PC-3 (cell line): ENCODE results near the gene ARGFX. TPM values are rescaled to one million over a fixed set of nuclear protein-coding genes. Genes with fewer than 3 reads are reported as not detected.

Experiments
- ATAC-seq: fragments of 200-7000 bp; cut with Tn5 transposase; 2 replicates; pipeline ENCODE4 v1.9.1; 2020; ENCODE audit warnings: mild to moderate bottlenecking, moderate library complexity
- BruUV-seq: library from RNA; stranded (reverse); fragments of 400-500 nt; replicated peaks from 2 replicates; lab custom pipeline; 2021; lab: Mats Ljungman, UMichigan
- CTCF ChIA-PET: fragments of 300-600 bp; sonication (Branson Sonifier 250); formaldehyde crosslinking; loops from one replicate; lab custom pipeline; 2022; ENCODE audit warnings: antibody characterized with exemption; lab: Charles Lee
- POLR2A ChIA-PET: fragments of 300-600 bp; sonication (Branson Sonifier 250); formaldehyde crosslinking; loops from one replicate; lab custom pipeline; 2022; ENCODE audit warnings: antibody characterized with exemption; ENCODE audit not compliant: unreplicated experiment; lab: Charles Lee
- DNase-seq: peaks from one replicate; pipeline ENCODE4 v3.0.0-alpha.2; 2015
- H2AFZ ChIP-seq: fragments of 300-600 bp; sonication (generic); 2 replicates; pipeline ENCODE4 v1.6.0; 2016; ENCODE audit warnings: antibody characterized with exemption, low read length
- H3F3A ChIP-seq: fragments of 300-600 bp; sonication (generic); one replicate; pipeline ENCODE4 v1.6.0; 2017; ENCODE audit warnings: antibody characterized with exemption, low read length, control low read depth, mild to moderate bottlenecking; ENCODE audit not compliant: unreplicated experiment
- H3K27ac ChIP-seq: fragments of 300-600 bp; sonication (generic); 2 replicates; pipeline ENCODE4 v1.5.1; 2016; ENCODE audit warnings: mild to moderate bottlenecking, low read length
- H3K27me3 ChIP-seq: fragments of 300-600 bp; sonication (generic); 2 replicates; pipeline ENCODE4 v1.6.1; 2016; ENCODE audit warnings: low read length, mixed read lengths
- H3K36me3 ChIP-seq: fragments of 300-600 bp; sonication (generic); 2 replicates; pipeline ENCODE4 v1.6.1; 2016; ENCODE audit warnings: low read depth, mixed run types, low read length, mixed read lengths
- H3K4me1 ChIP-seq: fragments of 300-600 bp; sonication (generic); 2 replicates; pipeline ENCODE4 v1.5.1; 2016; ENCODE audit warnings: low read length; ENCODE audit not compliant: insufficient read depth
- H3K4me2 ChIP-seq: fragments of 300-600 bp; sonication (generic); 2 replicates; pipeline ENCODE4 v1.6.0; 2016; ENCODE audit warnings: low read length
- H3K4me3 ChIP-seq: fragments of 300-600 bp; sonication (generic); 2 replicates; pipeline ENCODE4 v1.5.1; 2016; ENCODE audit warnings: mild to moderate bottlenecking, low read length, mixed read lengths
- H3K79me2 ChIP-seq: fragments of 300-600 bp; sonication (generic); 2 replicates; pipeline ENCODE4 v1.6.1; 2017; ENCODE audit warnings: low read length, mixed read lengths
- H3K9ac ChIP-seq: fragments of 300-600 bp; sonication (generic); 2 replicates; pipeline ENCODE4 v1.6.0; 2016; ENCODE audit warnings: mild to moderate bottlenecking, low read length
- H3K9me2 ChIP-seq: fragments of 300-600 bp; sonication (generic); replicated peaks from 2 replicates; pipeline ENCODE4 v1.6.1; 2016; ENCODE audit warnings: mixed run types, low read length, mixed read lengths
- H3K9me3 ChIP-seq: fragments of 300-600 bp; sonication (generic); 2 replicates; pipeline ENCODE4 v1.6.1; 2016; ENCODE audit warnings: low read length, mixed read lengths
- H4K20me1 ChIP-seq: fragments of 300-600 bp; sonication (generic); 2 replicates; pipeline ENCODE4 v1.6.1; 2016; ENCODE audit warnings: low read length, mixed read lengths
- EZH2 ChIP-seq: fragments of 300-600 bp; sonication (generic); IDR thresholded peaks from one replicate; pipeline ENCODE4 v1.6.1; 2017; ENCODE audit warnings: antibody characterized with exemption, mild to moderate bottlenecking, low read length; ENCODE audit not compliant: unreplicated experiment
- EZH2phosphoT487 ChIP-seq: fragments of 300-600 bp; sonication (generic); IDR thresholded peaks from 2 replicates; pipeline ENCODE4 v1.6.1; 2018; ENCODE audit warnings: mild to moderate bottlenecking, antibody characterized with exemption, low read length, borderline replicate concordance
- intact Hi-C: fragments of 100-400 bp; cut with micrococcal nuclease; formaldehyde crosslinking; loops from 2 replicates; pipeline ENCODE4 v1.9.0; 2023
- total RNA-seq: library from RNA; depleted of rRNA; stranded (reverse); fragments of >200 nt; gene quantifications from 2 replicates; pipeline ENCODE4 v1.2.3, GENCODE V29; 2014
- TF ChIP-seq, protein P1 (sequence below): fragments of 300-600 bp; sonication (generic); conservative IDR thresholded peaks from 2 replicates; pipeline ENCODE4 v1.5.1; 2017; ENCODE audit warnings: antibody characterized with exemption, low read depth, mild to moderate bottlenecking, low read length

Gene ARGFX
- total RNA-seq, 1 experiment from 2014 or later = not detected

GRCh38 chr3:121562148-121562547, 5.6 kb upstream of the ARGFX start:
- Histone ChIP-seq H3K9me3 (no peaks in the 10 kb centered on the region), H2AFZ (no peak overlapping the region), H3F3A (no peaks in the 10 kb centered on the region), H3K4me3 (no peak overlapping the region), H4K20me1 (no peaks in the 10 kb centered on the region), H3K27ac (no peak overlapping the region), H3K79me2 (no peaks in the 10 kb centered on the region), H3K4me2 (no peak overlapping the region), H3K4me1 (no peaks in the 10 kb centered on the region), H3K27me3 (no peaks in the 10 kb centered on the region), H3K36me3 (no peaks in the 10 kb centered on the region), H3K9me2 (no peaks in the 10 kb centered on the region), H3K9ac (no peak overlapping the region)
- no peak for ATAC-seq
- TF ChIP-seq EZH2 = no peak
- no peak for TF ChIP-seq EZH2phosphoT487
- TF ChIP-seq, protein P1, sequence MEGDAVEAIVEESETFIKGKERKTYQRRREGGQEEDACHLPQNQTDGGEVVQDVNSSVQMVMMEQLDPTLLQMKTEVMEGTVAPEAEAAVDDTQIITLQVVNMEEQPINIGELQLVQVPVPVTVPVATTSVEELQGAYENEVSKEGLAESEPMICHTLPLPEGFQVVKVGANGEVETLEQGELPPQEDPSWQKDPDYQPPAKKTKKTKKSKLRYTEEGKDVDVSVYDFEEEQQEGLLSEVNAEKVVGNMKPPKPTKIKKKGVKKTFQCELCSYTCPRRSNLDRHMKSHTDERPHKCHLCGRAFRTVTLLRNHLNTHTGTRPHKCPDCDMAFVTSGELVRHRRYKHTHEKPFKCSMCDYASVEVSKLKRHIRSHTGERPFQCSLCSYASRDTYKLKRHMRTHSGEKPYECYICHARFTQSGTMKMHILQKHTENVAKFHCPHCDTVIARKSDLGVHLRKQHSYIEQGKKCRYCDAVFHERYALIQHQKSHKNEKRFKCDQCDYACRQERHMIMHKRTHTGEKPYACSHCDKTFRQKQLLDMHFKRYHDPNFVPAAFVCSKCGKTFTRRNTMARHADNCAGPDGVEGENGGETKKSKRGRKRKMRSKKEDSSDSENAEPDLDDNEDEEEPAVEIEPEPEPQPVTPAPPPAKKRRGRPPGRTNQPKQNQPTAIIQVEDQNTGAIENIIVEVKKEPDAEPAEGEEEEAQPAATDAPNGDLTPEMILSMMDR = no peak
- DNase-seq = no peak
- ChIA-PET POLR2A (interaction anchor here (0.7 kb wide), 1 partner anchor 1418 kb away, joined by 5 read pairs; no protein-coding TSS in a partner anchor), CTCF (no interaction called here)
- intact Hi-C loops = no loop called here
- no TSS peak for BruUV-seq

DNA sequence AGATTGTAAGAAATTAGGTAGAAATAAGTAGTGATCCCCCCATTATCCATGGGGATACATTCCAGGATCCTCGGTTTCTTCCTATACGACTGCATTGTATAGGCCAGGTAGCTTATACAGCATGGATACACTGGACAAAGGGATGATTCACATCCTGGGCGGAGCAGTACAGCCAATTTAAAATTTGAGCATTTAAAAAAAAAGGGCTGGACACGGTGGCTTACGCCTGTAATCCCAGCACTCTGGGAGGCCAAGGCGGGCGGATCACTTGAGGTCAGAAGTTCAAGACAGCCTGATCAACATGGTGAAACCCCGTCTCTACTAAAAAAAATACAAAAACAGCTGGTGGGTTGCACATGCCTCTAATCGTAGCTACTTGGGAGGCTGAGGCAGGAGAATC, 976 bp upstream of the ARGFX start:
- Histone ChIP-seq H3K79me2 (no peaks in the 10 kb centered on the region), H3F3A (no peaks in the 10 kb centered on the region), H3K9me2 (no peaks in the 10 kb centered on the region), H3K9ac (no peak overlapping the region), H2AFZ (no peak overlapping the region), H3K27me3 (no peaks in the 10 kb centered on the region), H3K4me2 (no peak overlapping the region), H3K4me3 (no peak overlapping the region), H3K27ac (no peak overlapping the region), H3K4me1 (no peaks in the 10 kb centered on the region), H3K9me3 (no peaks in the 10 kb centered on the region), H3K36me3 (no peaks in the 10 kb centered on the region), H4K20me1 (no peaks in the 10 kb centered on the region)
- ChIA-PET POLR2A (no interaction called here), CTCF (no interaction called here)
- intact Hi-C loops = no loop called here
- ATAC-seq (no peak), DNase-seq (peak; percentile 31)
- no TSS peak for BruUV-seq
- TF ChIP-seq EZH2 = no peak
- TF ChIP-seq, protein P1 = no peak
- TF ChIP-seq EZH2phosphoT487 = no peak

- ATAC-seq (peak; percentile 100), DNase-seq (peak; percentile 92)
- no peak for TF ChIP-seq EZH2
- TF ChIP-seq, protein P1 = no peak
- TF ChIP-seq EZH2phosphoT487 = no peak
- Histone ChIP-seq H4K20me1 (no peaks in the 10 kb centered on the region), H3F3A (no peaks in the 10 kb centered on the region), H2AFZ (no peak overlapping the region), H3K4me3 (no peak overlapping the region), H3K27me3 (no peaks in the 10 kb centered on the region), H3K9me2 (no peaks in the 10 kb centered on the region), H3K27ac (no peak overlapping the region), H3K79me2 (no peaks in the 10 kb centered on the region), H3K36me3 (no peaks in the 10 kb centered on the region), H3K4me1 (peaks cover 4% of the 10 kb centered on the region), H3K9ac (no peak overlapping the region), H3K9me3 (no peaks in the 10 kb centered on the region), H3K4me2 (0 out of 2 replicates have a peak overlapping the region, but pooled peaks have one; percentile 10)
- POLR2A ChIA-PET = no interaction called here
- intact Hi-C loops = no loop called here
- no TSS peak for BruUV-seq
- CTCF ChIA-PET = no interaction called here
Observed at GRCh38 chr3:121574449-121574848, 6.7 kb downstream of the ARGFX start.
